NCI-H1436 (cell line): ENCODE results near the gene WNT9A.
A peak's percentile ranks its signal among the peaks of the same experiment; 100 is the strongest.
"Not testable (repeated sequence)": the region's sequence is repeated elsewhere in the genome, so short reads cannot be mapped to it uniquely, and the experiment has no call there.

ENCODE experiments used
- DNase-seq: peaks from one replicate; lab custom pipeline; 2025; lab: John Stamatoyannopoulos, UW

Gene WNT9A

GRCh38 chr1:227947676-227948492 is at the start of gene WNT9A:
Gene WNT9A, minus strand, starts transcription at chr1:227947932. Its CDS starts 45 bp downstream, at chr1:227947887.
- peak; percentile 74 for DNase-seq

- DNase-seq, result no peak
These were observed 48.6 kb upstream of the WNT9A start for GRCh38 chr1:227996187-227996950.

DNA sequence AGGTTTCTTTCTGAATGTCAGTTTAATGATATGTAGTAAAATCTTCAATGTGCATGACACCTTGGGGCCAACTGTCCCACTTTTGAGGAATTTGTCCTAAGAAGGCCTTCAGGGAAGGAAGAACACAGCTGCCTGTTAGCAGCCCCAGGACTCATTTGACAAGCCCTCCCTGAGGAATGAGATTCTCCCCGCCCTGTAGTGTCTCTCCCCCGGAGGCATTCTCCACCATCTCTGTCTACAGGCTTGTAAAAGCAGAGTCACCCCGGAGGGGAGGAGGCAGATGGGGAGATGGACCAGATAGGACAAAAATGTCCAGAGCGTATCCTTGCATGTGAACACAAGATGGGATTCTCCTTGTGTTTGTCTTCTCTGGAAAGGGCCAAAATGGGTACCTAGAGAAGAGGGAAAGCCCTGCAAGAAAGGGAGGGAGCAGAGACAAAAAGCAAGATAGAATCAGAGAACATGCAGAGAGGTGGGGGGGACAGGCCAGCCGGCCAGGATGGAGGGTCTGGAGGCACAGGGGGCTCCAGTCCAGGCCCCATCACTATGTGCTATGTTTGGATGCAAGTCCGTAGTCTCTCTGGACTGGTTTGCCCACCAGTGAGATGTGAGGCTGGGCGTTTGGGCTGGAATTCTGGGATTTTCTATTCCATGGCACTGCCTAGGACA is 47.0 kb upstream of the WNT9A start:
- no peak for DNase-seq

GRCh38 chr1:227987181-227987580 is 39.4 kb upstream of the WNT9A start:
- DNase-seq, result no peak

- not testable (repeated sequence) for DNase-seq
These were observed 28.0 kb upstream of the WNT9A start for GRCh38 chr1:227975583-227976283.

GRCh38 chr1:227973724-227974288 is 26.1 kb upstream of the WNT9A start:
- not testable (repeated sequence) for DNase-seq

DNA sequence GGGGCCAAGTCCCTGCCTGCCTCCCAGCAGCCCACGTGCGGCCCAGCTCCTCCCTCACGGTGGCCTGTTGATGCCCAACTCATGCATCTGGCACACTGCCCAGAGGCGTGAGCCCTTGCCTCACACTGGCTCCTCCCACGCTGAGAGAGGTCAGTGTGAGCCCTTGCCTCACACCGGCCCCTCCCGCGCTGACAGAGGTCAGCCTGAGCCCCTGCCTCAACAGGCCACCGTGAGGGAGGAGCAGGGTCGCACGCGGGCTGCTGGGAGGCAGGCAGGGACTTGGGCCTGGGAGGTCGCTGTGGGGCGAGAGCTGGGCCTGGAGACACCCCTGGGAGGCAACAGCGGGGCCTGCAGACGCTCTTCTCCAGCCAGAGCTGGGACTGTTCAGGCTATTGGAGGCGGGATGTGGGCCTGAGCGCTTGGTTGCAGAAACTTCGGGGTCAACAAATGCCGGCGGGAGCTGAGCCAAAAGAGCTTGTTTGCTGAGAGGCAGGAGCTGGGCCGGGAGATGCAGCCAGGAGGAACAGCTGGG is 25.2 kb upstream of the WNT9A start:
- DNase-seq, result not testable (repeated sequence)

DNA sequence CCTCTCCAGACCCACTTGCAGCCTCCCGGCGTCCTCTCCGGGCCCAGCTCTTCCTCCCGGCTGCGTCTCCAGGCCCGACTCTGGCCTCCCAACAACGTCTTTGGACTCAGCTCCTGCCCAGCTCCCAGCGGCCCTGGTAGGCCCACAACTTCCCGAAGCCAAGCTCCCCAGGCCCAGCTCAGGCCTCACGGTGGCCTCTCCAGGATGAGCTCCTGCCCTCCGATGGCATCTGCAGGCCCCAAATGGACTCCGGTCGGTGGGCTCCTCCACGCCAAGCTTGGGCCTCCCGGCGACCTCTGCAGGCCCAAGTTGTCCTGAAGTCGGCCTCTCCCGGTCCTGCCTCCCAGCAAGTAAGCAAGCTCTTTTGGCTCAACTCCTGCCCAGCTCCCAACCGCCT is 24.5 kb upstream of the WNT9A start:
- DNase-seq, result not testable (repeated sequence)

GRCh38 chr1:227971643-227972282 is 24.0 kb upstream of the WNT9A start:
- DNase-seq, result not testable (repeated sequence)

- DNase-seq, result not testable (repeated sequence)
These were observed 23.5 kb upstream of the WNT9A start for GRCh38 chr1:227971216-227971615.

DNA sequence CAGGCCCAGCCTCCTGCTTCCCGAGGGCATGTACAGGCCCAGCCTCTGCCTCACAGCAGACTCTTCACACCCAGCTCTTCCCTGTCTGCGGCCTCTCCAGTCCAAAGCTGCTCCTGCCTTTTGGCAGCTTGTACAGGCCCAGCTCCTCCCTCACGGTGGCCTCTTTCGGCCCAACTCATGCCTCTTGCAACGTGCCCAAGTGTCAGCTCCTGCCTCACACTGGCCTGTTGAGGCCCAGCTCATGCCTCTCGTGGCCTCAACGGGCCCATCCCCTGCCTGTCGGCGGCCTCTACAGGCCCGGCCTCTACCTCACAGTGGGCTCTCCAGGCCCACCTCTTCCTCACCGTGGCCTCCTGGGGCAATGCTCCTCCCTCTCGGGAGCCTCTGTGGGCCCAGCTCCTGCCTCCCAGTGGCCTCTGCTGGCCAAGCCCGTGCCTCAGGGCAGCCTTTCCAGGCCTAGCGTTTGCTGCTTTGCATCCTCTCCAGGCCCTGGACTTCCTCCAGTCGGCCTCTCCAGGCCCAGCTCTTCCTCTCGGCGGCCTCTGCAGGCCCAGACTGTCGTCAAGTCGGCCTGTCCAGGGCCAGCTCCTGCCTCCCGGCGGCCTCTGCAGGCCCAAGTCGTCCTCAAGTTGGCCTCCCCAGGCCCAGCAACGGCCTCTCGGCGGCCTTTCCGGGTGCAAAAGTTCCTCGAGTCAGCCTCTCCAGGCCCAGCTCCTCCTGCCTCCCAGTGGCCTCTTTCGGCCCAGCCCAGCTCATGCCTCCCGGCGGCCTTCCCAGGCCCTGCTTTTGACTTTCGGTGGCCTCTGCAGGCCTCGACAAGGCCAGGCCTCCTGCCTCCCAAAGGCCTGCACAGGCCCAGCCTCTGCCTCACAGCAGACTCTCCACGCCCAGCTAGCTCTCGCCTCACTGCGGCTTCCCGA is 22.6 kb upstream of the WNT9A start:
- not testable (repeated sequence) for DNase-seq

DNA sequence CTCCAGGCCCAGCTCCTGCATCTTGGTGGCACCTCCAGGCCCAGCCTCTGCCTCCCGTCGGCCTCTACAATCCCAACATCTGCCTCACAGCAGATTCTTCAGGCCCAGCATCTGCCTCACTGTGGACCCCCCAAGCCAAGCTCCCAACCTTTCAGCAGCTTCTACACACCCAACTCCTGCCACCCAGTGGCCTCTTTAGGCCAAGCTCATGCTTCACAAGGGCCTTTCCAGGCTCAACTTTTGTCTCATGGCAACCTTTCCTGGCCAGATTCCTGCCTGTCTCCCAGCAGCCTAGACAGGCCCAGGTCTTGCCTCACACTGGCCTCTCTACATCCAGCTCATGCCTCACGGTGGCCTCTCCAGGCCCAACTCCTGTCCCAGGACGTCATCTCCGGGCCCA is 20.1 kb upstream of the WNT9A start:
- not testable (repeated sequence) for DNase-seq

GRCh38 chr1:227966733-227967132 is 19.0 kb upstream of the WNT9A start:
- DNase-seq, result not testable (repeated sequence)

DNA sequence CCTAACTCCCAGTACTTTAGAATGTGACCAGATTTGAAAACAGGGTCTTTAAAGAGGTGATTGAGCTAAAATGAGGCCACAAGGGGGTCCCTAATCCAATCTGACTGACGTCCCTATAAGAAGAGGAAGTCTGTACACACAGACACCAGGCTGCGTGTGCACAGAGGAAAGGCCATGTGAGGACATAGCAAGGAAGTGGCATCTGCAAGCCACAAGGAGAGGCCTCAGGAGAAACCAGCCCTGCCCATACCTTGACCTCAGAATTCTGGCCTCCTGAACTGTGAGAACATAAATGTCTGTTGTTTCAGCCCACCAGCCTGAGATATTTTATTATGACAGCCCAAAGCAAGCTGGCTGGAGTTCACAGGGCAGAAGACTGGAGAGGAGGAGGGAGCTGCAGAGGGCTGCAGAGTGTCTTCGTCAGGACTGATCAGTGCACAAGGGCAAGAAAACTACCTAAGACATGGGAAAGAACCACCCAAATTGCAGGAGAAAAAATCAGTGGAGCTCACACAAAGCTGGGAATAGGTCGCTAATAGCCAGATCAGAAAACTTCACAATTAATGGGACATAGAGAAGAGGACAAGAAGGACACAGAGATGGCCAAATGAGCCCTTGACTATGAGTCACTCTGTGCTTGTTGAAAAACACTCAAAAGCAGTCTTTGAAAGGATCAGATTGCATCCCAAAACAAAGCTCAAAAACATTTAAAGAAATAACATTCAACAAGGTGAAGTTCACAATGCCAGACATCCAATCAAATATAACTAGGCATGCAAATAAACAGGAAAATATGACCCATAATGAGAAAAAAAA is 14.1 kb upstream of the WNT9A start:
- no peak for DNase-seq

- no peak for DNase-seq
These were observed 11.7 kb upstream of the WNT9A start for GRCh38 chr1:227959325-227959860.

- no peak for DNase-seq
These were observed 11.0 kb upstream of the WNT9A start for GRCh38 chr1:227958617-227959324.

DNA sequence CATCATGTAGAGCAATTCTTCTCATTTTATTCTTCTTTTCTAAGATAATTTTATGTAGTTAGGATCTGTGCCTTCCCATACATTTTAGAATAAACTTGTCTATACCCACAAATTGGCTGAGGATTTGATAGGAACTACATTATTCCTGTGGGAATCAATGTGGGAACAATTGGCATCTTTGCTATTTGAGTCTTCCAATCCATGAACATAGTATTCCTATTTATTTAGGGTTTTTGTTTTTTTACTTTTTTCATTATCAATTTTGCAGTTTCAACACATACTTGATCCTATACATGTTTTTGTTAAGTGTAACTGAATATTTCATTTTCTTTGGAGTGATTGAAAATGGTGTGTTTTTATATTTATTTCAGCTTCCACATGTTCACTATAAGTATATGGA is 8.1 kb upstream of the WNT9A start:
- DNase-seq, result no peak
